GM19452 (cell line): ENCODE results near the gene ATP6V1A.

Experiments used
- ATAC-seq: cut with Tn5 transposase; IDR thresholded peaks from one replicate; pipeline ENCODE4 v1.9.1; 2021; ENCODE audit not compliant: unreplicated experiment

The ATP6V1A gene

GRCh38 chr3:113746548-113747282, at the start of gene ATP6V1A:
ATP6V1A (plus strand) TSS chr3:113747035; CDS start chr3:113778754, 31,719 bp downstream.
- peak; percentile 37 for ATAC-seq

DNA sequence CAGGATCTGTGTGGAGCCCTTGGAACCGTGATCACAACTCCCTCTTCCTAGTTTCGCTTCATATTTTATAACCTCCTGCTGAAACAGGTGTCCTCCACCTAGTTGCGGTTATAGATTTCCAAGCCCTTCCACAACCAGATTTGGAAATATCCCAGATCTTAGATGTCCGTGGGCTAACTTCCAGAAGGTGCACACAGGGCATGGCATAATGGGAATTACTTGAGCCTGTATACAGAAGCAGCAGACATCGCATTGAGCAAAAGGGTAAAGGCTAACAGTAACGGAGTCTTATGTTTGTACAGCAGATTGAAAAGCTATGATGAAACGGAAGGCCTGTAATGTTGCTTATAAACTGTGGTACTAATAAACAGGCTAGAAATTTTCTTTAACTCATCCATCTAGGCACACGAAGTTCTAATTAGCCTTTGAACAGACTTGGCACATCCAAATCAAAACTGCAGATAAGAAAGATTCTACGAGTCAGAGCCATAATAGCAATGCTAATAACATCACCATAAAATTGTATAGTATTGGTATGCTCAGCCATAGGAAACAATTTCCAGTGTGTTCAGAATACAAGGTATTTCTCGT, 49.2 kb upstream of the ATP6V1A start:
- no peak for ATAC-seq

DNA sequence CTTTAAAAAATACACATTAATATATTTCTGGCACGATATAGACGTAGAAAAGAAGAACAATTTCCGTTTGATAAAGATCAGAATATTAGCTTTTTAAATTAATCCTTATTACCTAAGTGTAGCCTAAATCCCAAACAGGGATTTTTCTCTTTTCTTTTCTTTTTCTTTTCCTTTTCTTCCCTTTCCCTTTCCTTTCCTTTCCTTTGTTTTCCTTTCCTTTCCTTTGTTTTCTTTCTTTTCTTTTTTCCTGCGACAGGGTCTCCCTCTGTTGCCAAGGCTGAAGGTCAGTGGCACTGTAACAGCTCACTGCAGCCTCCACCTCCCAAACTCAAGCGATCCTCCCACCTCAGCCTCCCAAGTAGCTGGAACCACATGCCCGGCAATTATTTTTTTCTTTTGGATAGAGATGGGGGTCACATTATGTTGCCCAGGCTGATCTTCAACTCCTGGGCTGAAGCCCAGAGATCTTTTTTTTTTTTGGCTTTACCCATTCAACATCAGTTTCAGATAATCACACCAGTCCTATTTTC, 48.6 kb upstream of the ATP6V1A start:
- no peak for ATAC-seq

DNA sequence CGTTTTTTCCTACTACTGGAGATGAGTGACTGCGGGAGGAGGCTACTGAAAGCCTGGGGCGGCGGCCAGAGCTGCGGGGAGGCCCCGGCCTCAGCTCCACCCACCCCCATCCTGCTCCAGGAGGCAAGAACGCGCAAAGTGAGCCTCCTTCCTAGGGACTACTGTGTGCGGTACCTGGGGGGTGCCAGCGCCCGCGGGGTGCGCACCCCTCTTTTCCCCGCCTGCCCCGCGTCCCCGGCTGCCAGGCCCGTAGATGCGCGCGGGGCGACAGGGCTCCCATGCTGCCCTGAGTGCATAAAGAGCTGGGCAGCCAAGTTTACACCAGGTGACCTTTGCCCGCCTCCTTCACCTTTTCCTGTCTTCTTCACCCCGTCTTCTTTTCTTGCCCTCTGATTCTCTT, 47.9 kb upstream of the ATP6V1A start:
- ATAC-seq = no peak

GRCh38 chr3:113707835-113708234, 39.0 kb upstream of the ATP6V1A start:
- ATAC-seq = no peak

DNA sequence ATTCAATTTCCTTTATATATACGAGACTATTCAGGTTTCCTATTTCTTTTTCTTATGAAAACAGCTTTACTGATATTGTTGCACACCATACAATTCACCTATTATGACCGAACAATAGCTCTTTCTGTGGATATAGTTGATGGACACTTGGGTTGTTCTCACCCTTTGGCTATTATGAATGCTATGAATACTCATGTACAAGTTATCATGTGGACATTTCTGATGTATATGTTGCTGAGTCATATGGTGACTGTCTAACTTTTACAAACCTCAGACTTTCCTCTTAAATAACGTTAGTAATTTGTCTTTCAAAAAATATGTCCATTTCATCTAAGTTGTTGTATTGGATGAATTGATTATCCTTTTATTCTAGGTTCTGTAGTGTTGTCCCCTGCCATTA, 34.7 kb upstream of the ATP6V1A start:
- no peak for ATAC-seq

DNA sequence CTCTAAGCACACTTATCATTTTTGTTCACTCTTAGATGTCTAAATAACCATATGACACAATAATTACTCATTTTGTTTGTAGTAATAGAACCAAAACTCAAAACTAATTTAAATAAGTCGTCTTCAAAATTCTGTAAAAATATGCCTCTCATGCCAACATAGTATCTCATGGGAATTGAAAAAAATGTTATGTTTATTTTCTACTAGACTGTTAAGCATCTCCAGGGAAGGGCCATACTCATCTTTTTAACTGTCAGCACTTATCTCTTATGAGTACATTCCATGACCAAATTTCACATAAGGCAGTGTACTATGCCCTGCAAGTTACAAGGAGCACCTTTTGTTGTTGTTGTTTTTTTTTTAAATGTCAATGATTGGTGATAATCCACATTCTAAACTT, 32.1 kb upstream of the ATP6V1A start:
- no peak for ATAC-seq

DNA sequence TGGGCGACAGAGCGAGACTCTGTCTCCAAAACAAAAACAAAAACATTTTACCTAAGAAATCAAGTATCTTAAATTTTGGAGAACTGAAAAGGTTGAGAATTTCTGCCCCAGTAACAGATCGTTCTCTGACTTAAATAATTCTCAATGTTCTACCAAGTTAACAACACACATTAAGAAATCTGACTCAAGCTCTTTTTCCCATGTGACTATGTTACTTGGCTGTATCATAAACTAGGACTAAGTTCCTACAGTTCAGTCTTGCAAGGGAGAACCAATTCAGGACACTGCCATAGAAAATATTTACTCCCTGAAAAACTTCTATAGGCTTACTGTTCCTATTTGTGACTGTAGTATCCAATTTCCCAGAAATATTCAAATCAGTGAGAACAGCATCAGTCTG, 29.5 kb upstream of the ATP6V1A start:
- no peak for ATAC-seq

DNA sequence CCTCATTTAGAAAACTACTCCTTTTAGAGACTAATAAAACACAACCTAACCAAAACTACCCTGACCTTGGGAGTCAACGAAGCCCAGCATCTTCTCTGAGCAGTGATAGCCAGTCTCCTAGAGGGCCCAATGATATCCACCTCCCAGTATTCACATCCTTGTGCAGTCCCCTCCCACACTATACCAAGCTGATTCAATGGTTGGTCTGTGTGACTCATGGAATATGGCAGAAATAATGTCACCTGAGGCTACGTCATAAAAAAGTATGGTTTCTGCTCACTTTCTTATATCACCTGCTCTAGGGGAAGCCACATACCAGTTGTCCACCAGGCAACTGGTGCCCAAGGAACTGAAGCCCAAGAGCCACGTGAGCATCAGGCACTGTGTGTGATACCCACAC, 29.0 kb upstream of the ATP6V1A start:
- ATAC-seq = no peak

- ATAC-seq = no peak
Observed at GRCh38 chr3:113719294-113719693, 27.5 kb upstream of the ATP6V1A start.

DNA sequence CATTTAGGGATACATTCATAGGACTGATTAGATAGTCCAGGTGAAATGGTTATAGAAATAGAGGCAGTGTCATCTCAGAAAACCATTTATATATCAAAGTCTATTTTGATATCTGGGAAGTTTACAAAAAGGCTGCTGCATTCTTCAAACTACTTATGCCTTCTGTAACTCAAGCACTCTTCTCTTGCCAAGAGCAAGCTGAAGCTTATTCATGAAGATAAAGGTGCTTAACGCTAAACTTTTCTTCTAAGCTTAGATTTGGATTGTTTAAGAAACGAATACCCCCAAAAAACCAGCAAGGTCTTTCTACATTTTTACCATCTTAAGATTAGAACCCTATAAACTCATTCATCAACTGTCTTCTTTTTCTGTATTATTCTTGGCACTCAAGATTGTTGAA, 27.1 kb upstream of the ATP6V1A start:
- ATAC-seq = no peak

DNA sequence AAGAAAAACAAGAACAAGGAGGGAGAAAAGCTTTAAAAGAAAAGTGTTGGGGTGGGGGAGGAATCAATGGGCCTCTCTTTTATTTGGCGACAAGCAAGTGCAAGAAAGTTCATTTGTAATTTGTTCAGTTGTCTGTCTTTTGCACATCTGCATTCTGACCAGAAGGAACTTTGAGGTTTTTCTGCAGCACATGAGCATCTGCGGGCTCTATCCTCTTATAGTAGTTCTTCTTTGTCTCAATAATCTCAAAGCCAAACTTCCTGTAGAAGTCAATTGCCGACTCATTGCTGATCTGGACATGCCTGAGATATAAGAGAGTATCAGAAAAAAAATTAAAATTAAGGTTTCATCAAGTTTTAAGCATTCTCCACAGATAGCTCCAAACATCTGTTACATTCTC, 25.2 kb upstream of the ATP6V1A start:
- no peak for ATAC-seq

GRCh38 chr3:113728661-113729060, 18.2 kb upstream of the ATP6V1A start:
- ATAC-seq = no peak

GRCh38 chr3:113730550-113730949, 16.3 kb upstream of the ATP6V1A start:
- no peak for ATAC-seq

GRCh38 chr3:113731694-113732093, 15.1 kb upstream of the ATP6V1A start:
- ATAC-seq = no peak

DNA sequence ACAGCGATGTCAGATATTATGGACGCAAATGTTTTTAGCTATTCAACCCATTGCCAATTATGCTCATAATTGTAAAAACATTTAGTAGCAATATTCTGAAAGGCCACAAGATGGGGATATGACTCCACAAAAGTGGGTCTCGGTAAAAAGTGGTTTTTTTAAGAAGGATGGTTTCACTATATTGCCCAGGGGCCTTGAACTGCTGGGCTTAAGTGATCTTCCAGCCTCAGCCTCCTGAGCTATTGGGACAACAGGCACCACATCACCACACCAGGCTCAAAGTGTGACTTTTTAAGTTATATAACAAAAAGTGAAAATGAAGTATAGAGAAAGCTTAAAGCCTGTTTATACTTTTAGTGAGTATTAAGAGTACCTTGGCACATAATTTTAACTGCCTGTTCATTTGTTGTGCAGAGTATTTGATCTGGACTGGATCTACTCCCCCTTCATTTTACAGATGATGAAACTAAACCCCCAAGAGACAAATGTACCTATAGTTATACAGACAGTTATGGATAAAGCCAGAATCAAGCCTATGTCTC, 10.2 kb upstream of the ATP6V1A start:
- ATAC-seq = peak; percentile 61

GRCh38 chr3:113741086-113741485, 5.7 kb upstream of the ATP6V1A start:
- ATAC-seq = no peak

GRCh38 chr3:113741620-113742019, 5.2 kb upstream of the ATP6V1A start:
- no peak for ATAC-seq

DNA sequence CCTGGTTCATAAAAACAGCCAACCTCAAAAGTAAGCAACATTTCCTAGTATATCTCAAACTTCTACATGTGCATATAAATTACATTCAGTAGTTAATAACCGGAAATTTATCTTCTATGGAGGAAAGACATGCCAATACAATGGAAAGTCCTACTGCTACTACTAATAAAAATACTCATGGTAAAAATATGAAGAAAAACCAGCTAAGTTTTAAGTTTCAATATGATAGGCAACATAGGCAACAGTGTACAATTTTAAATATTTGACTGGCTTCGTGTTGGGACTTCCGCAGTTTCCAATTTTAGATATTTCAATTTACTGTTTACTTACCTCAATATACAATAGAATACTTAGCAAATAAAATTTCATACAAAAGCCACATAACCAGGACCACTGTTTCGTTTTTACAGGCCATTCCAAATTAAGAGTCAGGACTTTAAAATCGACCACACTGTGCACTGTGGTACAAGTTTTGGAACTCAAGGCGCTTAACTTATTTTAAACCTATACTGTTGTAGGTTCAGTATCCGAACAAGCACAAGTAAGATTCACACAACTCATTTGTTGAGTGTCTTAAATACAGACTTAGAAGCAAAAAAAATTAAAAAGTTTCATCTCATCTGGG, 3.7 kb upstream of the ATP6V1A start:
- ATAC-seq = no peak

DNA sequence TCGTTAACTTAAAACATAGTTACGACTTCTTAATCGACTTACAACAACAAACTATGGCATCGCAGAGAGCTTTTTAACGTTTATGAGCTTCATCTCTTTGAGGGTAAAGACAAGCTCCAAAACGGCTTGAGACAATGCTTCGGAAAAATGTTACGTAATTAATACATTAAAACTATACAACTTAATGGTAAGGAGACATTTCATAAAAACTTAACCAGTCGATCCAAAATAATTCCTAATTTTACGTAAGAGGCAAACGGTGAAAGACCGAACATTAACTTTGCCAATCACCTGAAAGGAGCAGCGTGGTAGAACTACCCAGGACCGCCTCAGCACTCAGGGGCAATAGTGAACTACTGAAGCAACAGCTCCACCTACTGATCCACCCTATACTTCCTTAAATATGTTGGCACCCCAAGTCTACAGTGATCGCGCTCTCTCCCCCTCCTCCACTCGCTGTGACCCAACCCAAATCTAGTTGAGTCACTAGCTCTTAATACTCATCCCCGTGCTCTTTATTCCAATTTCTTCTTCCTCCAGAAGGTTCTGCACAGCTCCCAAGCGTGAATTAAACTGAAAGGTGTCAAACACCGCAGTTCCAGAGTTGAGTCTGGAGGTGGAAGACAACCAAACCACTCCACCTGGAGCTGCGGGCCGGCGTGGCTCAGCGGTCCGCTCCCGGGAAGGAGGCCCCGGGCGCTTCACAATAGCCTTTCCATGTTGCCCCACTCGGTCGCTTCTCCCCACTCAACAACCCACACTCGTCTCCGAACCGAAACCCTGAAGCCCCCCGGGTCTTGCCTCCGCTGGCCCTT, 1.7 kb upstream of the ATP6V1A start:
- ATAC-seq = peak; percentile 52
